ENCODE measurements around the gene ACAD11.

The ACAD11 gene, protein sequence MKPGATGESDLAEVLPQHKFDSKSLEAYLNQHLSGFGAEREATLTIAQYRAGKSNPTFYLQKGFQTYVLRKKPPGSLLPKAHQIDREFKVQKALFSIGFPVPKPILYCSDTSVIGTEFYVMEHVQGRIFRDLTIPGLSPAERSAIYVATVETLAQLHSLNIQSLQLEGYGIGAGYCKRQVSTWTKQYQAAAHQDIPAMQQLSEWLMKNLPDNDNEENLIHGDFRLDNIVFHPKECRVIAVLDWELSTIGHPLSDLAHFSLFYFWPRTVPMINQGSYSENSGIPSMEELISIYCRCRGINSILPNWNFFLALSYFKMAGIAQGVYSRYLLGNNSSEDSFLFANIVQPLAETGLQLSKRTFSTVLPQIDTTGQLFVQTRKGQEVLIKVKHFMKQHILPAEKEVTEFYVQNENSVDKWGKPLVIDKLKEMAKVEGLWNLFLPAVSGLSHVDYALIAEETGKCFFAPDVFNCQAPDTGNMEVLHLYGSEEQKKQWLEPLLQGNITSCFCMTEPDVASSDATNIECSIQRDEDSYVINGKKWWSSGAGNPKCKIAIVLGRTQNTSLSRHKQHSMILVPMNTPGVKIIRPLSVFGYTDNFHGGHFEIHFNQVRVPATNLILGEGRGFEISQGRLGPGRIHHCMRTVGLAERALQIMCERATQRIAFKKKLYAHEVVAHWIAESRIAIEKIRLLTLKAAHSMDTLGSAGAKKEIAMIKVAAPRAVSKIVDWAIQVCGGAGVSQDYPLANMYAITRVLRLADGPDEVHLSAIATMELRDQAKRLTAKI

DNA sequence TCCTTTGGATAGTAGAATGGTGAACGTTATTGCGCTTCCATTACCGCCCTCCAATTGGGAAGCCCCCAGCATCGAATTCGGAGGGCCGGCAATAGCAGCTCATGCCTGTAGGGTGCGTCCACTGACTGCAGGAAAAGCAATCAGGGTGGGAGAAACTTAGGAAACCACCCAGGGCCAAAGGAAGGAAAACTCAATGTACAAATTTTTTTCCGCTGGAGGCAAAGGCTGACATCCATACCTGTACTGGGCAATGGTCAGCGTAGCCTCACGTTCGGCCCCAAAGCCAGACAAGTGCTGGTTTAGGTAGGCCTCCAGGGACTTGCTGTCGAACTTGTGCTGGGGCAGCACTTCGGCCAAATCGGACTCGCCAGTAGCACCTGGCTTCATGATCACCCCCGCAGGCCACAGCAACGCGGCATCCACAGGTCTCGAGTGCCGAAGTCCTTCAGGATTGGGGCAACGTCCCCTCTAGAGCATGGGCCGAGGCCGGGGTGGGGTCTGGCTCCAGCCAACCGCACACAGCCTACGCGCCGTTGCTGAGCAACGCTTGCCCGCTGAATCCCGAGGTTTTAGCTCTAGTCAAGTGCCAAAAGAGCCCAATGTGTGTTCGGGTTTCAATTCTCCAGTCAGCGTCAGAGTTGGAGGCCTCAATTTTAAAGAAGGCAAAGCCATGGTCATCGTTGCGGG lies at the start of gene ACAD11:
ACAD11 (minus strand) TSS at position 445 of the 687 bp plus-strand sequence; CDS start at position 387, 58 bp downstream.
- peak; percentile 70 to 72 for DNase-seq

DNA sequence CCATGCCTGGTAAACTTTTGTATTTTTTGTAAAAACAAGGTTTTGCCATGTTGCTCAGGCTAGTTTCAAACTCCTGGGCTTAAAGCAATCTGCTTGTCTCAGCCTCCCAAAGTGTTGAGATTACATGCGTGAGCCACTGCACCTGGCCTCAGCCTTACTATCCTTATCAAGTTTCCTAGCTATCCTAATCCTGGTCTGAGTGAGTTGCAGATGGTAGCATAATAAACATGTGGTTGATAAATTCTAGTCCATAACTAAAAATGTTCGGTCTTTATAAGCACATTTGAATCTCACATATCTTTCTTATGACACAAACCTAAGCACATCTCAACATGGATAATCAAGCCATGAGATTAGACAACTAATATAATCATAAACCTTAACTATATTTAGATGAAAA lies 44.1 kb upstream of the ACAD11 start:
- no peak for DNase-seq

DNA sequence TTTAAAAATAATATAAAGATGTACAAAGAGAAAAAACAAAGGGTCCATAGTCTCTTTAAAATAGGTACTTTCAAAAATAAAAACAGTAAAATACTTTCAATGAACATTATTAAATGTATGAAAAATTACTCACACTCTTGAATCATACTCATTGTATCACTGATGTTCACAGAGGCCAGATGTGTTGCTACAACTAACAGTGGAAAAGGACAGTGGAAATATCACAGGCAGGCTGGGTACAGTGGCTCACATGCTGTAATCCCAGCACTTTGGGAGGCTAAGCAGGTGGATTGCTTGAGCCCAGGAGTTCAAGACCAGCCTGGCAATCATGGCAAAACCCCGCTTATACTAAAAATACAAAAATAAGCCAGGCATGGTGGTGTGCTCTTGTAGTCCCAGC lies 35.8 kb upstream of the ACAD11 start:
- no peak for DNase-seq

DNA sequence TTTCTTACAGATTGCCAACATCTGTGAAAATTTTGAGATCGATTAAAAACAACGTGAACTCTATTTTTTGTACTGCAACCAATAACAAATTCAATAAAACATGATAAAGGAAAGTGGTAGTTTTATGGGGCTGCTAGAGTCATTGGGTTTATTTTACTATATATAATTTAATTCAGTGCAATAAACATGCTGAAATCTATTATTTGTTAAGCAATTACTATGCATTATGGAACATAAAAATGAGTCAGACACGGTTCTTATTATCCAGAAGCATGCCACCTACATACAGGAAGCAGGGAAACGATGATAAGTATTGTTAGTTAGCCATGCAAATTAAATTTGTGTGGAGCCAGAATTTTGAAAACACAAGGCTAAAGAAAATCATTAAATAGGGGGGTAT lies 35.4 kb upstream of the ACAD11 start:
- no peak for DNase-seq

DNA sequence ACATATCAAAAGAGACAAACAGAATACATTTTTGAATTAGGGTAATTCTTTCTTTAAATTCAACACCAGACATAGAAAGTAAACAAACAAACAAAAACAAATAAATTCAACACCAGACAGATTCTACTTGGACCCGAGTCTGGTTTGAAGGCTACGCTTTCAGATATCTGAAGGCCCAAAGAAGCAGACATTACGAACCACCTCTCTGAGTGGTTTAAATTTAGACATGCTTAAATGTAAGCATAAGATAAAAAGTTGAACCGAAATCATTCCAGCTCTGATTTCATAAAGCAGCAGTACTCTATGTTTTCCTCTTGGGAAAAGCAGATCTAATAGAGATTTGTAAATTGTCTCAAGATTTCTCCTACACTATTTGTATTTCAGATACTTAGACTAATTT lies 30.4 kb upstream of the ACAD11 start:
- DNase-seq, result no peak

DNA sequence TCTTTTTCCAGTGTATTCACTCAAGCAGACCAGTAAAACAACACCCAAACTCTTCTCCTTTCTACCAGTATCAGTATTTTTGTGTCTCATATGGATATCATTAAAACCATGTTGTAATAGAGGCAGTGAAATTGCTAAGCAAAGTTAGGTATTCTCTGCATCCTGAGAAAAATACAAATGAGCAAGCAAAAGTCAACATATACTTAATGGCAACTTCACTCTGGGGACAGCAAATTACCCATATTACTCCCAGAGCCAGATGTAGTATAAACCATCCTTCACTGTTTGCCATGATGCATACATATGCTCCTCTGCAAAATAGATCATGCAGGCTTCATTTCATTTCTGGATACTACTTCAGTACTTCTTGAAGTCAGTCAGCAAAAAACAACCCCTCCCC lies 22.6 kb upstream of the ACAD11 start:
- no peak for DNase-seq

DNA sequence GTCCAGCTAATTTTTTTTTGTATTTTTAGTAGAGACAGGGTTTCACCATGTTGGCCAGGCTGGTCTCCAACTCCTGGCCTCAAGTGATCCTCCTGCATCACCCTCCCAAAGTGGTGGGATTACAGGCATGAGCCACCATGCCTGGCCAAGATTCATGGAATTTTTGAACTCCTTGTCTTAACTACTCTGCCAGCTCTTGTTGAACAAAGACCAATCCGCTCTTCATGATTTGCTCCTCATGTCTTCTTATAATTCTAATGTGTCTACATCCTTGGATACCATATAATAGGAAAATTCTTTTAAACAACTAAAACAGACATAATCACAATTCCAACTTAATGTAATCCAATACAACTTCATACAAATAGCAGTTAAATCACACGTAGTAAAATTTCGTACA lies 21.8 kb upstream of the ACAD11 start:
- DNase-seq, result no peak

DNA sequence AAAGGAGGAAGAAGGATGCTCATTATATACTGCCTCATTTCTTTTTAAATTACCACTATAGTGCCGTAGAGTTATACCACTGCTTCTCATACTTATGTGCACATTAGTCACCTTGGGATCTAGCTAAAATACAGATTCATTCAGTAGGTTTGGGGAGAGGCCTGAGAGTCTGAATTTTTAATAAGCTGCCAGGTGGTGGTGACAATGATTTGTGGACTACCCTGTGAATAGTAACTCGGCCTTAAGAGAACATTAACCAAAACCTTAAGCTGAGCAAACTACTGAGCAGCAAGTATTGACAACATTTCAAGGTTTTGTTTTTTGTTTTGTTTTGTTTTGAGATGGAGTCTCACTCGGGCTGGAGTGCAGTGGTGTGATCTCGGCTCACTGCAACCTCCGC lies 20.3 kb upstream of the ACAD11 start:
- no peak for DNase-seq

DNA sequence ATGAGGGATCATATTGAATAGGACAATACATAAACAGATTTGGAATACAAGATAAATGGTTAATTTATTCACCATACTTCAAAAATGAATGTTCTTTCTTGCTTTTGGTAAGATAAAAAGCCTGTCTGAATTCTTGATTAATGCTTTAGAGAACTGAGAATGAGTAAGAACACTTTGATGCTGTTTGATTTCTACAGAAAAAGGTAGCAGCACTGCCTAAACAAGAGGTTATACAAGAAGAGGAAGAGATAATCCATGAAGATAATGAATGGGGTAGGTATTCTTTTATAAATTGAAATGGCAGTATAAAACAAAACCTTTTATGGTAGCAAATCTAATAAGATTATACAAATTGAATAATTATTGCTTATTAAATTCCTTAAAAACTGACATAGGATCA lies 15.8 kb upstream of the ACAD11 start:
- no peak for DNase-seq

DNA sequence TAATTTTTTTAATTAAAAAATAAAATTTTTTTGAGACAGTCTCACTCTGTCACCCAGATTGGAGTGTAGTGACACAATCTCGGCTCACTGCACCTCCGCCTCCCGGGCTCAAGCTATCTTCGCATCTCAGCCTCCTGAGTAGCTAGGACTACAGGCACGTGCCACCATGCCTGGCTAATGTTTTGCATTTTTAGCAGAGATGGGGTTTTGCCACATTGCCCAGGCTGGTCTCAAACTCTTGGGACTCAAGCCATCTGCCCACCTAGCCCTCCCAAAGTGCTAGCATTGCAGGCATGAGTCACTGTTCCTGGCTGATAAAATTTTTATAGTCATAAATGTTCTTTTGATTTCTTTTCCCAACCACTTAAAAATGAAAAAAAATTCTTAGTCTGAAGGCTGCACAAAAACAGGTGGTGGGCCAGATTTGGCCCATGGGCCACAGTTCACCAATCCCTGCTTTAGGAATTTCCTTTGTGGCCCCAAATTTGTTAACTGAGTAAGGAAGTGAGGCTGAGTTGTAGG lies 9.7 kb upstream of the ACAD11 start:
- DNase-seq, result no peak

DNA sequence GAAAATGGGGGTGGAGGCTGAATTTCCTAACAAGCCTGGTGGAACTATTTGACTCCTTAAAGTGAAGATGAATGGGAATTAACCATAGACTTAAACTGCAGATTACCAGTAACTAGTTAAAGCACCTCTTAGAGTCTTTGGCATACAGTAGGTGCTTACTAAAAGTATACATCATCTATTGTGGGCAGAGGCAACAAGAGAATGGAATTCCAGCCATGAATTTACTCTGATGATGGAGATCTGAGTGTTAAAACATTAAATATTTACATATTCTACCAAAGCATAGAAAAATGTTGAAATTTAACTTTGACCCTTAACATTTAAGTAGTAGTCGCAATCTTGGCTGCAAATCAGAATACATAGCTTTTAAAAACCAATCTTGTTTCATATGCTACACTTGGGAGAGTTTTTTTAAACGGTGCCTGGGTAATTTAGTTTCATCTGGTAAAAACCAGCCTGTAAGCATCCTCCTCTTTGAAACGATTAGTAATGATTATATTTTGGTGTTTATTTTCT lies 5.7 kb upstream of the ACAD11 start:
- DNase-seq, result no peak

DNA sequence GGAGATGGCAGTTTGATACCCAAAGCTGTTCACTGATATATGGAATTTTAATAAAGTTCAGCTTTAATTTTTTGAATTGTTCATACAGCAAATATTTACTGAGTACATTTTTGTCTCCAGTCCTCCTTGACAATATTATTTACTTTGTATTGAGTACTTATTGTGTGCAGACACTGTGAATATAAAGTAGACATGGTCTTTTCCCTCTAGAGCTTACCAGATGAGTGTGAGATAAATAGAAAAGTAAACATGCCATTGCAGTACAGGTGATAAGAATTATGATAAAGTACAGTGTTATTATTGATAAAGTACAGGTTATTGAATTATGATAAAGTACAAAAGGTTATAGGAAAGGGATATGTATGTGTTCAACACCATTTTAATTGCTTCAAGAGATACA lies 2.6 kb upstream of the ACAD11 start:
- DNase-seq, result no peak

DNA sequence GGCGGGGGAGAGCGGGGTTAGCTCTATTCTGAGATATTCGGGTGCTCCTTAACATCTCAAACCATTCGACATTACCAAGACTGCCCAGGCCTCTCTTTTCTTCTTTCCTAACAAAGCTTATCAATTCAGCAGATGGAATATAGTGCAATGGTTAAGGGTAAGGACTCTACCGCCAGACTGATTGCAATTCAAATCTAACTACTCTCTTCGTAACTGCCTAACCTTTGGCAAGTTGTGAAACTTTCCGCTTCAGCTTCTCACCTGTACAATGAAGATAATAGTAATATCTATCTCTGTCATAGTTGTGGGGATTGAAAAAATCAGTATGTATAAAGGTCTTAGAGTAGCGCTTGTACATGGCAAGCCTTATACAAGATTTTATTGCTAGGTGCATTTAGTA lies 1.5 kb upstream of the ACAD11 start:
- DNase-seq, result no peak

DNA sequence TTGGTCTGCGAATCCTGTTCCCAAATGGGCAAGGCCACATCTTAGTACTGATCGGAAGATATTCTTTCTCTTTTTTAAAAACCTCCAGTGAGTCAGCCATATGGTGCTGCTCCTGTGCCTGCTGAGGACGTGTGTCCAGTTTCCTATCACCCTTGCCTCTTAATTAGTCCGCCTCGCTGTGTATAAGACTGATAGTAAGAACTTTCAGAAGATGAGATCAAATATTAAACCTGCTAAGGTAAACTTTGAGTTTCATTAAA lies 1.1 kb upstream of the ACAD11 start:
- DNase-seq, result peak in 1 of 2 experiments; percentile 13

DNA sequence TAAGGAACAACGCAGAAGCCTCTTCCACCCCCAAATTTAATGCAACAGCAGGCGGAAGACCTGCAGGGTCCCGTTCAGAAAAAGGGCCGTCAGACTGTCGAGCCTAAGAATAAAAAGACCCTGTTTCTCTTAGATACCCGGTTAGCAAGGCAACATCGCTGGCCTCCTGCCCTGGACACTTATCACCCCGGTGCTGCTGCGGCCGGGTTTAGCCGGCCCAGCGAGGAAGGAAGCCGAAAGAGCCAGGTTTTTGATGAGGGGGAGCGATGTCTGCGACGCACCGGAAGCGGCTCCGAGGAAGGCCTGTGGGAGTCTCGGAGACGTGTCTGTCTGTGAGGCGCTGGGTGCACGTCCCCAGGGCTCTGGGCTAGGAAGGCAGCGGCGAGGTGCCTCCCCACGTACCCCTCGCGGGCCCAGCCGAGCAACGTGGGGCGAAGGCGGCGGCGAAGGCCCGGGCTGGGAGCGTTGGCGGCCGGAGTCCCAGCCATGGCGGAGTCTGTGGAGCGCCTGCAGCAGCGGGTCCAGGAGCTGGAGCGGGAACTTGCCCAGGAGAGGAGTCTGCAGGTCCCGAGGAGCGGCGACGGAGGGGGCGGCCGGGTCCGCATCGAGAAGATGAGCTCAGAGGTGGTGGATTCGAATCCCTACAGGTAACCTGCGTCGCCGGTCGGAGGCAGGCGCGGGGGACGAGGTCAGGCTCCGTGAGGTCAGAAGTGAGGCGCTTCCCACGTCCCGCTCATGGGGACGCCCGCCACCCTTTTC lies 622 bp upstream of the ACAD11 start, which contains the start of gene UBA5:
UBA5 (plus strand) TSS at position 278 of the 759 bp plus-strand sequence; CDS start at position 487, 209 bp downstream.
- DNase-seq, result peak in 1 of 2 experiments; percentile 72

DNA sequence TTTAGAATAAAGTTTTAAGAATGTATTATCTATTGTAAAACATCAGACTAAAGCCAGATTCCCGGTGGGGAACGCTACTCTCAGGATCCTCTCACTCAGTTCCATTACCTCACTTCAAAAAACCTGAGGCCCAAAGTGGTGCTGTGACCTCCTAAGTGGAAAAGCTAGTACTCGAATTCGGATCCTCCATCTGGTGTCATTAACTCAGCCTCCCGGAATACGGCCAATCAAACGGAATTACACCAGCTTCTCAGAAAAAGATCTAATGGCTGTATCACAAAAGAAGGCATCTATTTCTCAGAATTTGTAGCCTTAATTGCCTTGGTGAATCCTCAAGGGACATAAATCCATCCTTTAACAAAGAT lies 627 bp downstream of the ACAD11 start:
- no peak for DNase-seq

DNA sequence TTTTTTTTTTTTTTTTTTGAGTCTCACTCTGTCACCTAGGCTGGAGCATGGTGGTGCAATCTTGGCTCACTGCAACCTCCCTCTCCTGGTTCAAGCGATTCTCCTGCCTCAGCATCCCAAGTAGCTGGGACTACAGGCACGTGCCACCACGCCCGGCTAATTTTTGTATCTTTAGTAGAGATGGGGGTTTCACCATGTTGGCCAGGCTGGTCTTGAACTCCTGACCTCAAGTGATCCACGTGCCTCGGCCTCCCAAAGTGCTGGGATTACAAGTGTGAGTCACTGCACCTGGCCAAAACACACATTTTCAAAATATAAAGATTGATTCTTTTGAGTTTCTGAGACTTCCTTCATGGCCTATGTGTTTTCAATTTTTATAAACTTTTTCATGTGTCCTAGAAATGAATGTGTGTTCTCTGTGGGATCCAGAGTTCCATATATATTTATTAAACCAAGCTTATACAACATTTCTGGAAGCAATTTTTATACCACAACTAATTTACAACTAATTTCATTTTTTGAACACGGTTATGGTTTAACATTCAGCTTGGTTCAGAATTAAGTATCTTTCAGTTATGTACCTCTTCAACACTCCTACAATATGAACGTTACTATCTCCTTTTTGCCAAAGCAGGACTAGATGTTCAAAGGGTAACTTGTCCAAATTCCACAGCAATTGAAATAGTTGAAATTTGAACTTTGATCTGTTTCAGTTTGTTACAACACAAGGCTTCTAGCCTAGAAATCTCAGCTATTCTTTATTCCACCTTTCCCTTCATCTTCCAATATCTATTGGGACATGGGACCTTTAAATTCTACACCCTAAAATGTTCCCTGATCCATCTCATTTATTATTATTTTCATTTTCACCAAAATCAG lies 1.5 kb downstream of the ACAD11 start:
- no peak for DNase-seq

DNA sequence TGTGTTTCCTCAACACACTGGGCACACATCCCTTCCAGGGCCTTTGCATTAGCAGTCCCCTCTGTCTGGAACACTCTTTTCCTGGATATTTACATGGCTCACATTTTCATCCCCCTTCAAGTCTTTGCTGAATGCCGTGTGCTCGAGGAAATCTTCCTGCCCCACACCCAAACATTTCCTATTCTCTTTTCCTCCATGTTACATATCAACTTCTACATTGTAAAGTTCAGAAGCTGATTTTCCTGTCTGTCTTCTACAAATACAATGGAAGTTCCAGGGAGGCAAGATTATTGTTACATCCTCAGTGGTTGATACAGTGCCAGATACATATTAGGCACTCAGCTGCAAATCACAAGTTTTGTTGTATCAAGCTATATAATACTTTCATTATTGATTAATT lies 4.1 kb downstream of the ACAD11 start:
- DNase-seq, result no peak

DNA sequence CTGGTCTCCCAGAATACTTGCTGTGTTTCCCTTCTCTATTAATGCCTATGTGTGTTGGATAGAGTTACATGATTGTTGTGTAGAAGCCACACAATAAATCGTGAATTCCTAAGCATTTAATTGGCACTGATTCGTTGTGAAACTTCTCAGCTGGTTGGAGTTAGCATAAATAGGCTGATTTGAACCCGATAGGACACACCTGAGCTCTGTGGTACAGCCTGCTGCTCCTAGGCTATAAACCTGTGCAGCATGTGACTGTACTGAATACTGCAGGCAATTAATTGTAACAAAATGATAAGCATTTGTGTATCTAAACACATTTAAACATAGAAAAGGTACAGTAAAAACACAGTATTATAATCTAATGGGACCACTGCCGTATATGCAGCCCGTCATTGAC lies 4.9 kb downstream of the ACAD11 start:
- no peak for DNase-seq

DNA sequence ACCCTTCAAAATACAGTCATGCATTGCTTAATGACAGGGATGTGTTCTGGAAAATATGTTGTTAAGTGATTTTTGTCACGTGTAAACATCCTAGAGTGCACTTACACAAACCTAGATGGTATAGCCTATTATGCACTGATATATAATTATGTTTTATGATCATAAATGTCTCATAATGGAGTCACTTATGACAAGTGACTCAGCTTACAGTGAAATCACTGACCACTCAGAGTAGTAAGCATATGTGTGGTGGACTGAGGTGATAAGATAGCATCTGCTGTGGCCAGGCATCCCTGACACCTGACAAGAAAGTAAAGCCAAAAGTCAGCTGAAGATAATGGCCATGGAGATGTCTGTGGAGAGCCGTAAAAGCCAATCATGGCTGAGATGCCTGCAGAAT lies 5.4 kb downstream of the ACAD11 start:
- no peak for DNase-seq

DNA sequence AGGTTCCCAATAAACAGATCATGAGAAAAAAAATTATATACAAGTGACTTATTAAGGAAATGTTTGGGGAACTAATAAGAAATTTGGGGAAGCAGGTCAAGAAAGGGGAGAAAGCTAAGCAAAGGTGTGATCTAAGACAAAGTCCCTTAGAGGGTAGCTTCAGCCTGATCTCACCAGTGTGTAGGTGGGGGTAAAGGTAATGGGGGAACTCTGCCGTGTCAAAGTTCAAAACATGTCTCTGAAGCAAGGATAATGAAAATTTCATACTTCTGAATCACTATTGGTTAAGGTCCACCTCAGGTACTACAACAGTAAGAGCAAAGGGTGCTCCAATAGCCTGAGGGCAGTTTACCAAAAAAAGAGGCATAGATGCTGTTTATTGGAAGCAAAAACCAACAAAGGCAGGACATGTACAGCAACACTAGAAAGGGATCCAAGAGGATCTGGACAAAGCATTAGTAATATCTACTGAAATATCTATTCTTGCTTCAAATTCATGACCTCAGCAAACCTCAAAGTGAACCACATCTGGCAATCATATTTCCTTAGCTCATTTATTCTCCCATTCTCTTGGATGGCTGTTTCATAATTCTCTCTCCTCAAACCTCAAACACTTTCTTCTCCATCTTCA lies 6.9 kb downstream of the ACAD11 start:
- DNase-seq, result no peak
